Smooth muscle cell (in vitro differentiated cells): ENCODE measurements around the gene SHISAL1. TPM values are rescaled to one million over a fixed set of nuclear protein-coding genes. Genes with fewer than 3 reads are reported as not detected.

Source experiments
- DNase-seq: peaks from one replicate; lab custom pipeline; 2025; ENCODE audit not compliant: unreplicated experiment; lab: John Stamatoyannopoulos, UW
- H2AFZ ChIP-seq: fragments of 200-600 bp; sonication (generic); 2 replicates; pipeline ENCODE4 v1.6.0; 2016; ENCODE audit warnings: antibody characterized with exemption, low read depth, mild to moderate bottlenecking
- H3F3A ChIP-seq: fragments of 200-600 bp; sonication (generic); 2 replicates; pipeline ENCODE4 v1.6.0; 2017; ENCODE audit warnings: antibody characterized with exemption, low read depth
- H3K27ac ChIP-seq: fragments of 200-600 bp; sonication (generic); 2 replicates; pipeline ENCODE4 v1.5.1; 2016; ENCODE audit warnings: low read depth, mild to moderate bottlenecking
- H3K27me3 ChIP-seq: fragments of 200-600 bp; sonication (generic); 2 replicates; pipeline ENCODE4 v1.6.1; 2016; ENCODE audit warnings: low read depth, mild to moderate bottlenecking
- H3K36me3 ChIP-seq: fragments of 200-600 bp; sonication (generic); 2 replicates; pipeline ENCODE4 v1.5.1; 2016; ENCODE audit warnings: low read depth
- H3K4me1 ChIP-seq: fragments of 200-600 bp; sonication (generic); 2 replicates; pipeline ENCODE4 v1.5.1; 2016; ENCODE audit warnings: low read depth
- H3K4me2 ChIP-seq: fragments of 200-600 bp; sonication (generic); 2 replicates; pipeline ENCODE4 v1.6.0; 2016; ENCODE audit warnings: mild to moderate bottlenecking
- H3K4me3 ChIP-seq: fragments of 200-600 bp; sonication (generic); 2 replicates; pipeline ENCODE4 v1.5.1; 2016; ENCODE audit warnings: mild to moderate bottlenecking
- H3K79me2 ChIP-seq: fragments of 200-600 bp; sonication (generic); 2 replicates; pipeline ENCODE4 v1.6.0; 2016; ENCODE audit warnings: low read depth, mild to moderate bottlenecking
- H3K9ac ChIP-seq: fragments of 200-600 bp; sonication (generic); 2 replicates; pipeline ENCODE4 v1.6.0; 2016; ENCODE audit warnings: low read depth
- H3K9me3 ChIP-seq: fragments of 200-600 bp; sonication (generic); replicated peaks from 2 replicates; pipeline ENCODE4 v1.5.1; 2016; ENCODE audit warnings: low read depth
- H4K20me1 ChIP-seq: fragments of 200-600 bp; sonication (generic); 2 replicates; pipeline ENCODE4 v1.6.0; 2016; ENCODE audit warnings: low read depth
- CTCF ChIP-seq: fragments of 200-600 bp; sonication (generic); IDR thresholded peaks from 2 replicates; pipeline ENCODE4 v1.5.1; 2017; ENCODE audit warnings: borderline replicate concordance, mild to moderate bottlenecking, antibody characterized with exemption; ENCODE audit not compliant: insufficient read depth, poor library complexity, severe bottlenecking
- WGBS: methylation state at CpG from one replicate; pipeline ENCODE4 v1.1.7; 2016; ENCODE audit warnings: low lambda C conversion rate; 5-methylcytosine and 5-hydroxymethylcytosine counted together
- polyA plus RNA-seq: library from polyadenylated mRNA; unstranded; fragments of >200 nt; fragmentation: Nextera tagmentation; extraction: Ambion mirVana; gene quantifications from 2 replicates; pipeline ENCODE4 v1.2.1, GENCODE V29; 2016
- total RNA-seq: library from RNA; depleted of rRNA; stranded (reverse); fragments of >200 nt; gene quantifications from 2 replicates; pipeline ENCODE4 v1.2.3, GENCODE V29; 2014

The SHISAL1 gene
- total and polyA plus RNA-seq, 2 experiments from 2014 or later = 0.78 to 1.9 TPM

GRCh38 chr22:44267856-44268255, 44.9 kb downstream of the SHISAL1 start:
- H3K36me3 ChIP-seq = no peaks in the 10 kb centered on the region
- no peak overlapping the region for H3K4me3 ChIP-seq
- H3F3A ChIP-seq = no peaks in the 10 kb centered on the region
- H3K4me2 ChIP-seq = no peak overlapping the region
- H3K4me1 ChIP-seq = peaks cover 14% of the 10 kb centered on the region
- H3K27ac ChIP-seq = no peak overlapping the region
- H3K27me3 ChIP-seq = no peaks in the 10 kb centered on the region
- 90% methylated on average over 5 of the region's 5 CpGs for WGBS
- H3K9me3 ChIP-seq = no peaks in the 10 kb centered on the region
- no peak overlapping the region for H2AFZ ChIP-seq
- TF ChIP-seq CTCF = no peak
- DNase-seq = no peak
- no peak overlapping the region for H3K9ac ChIP-seq
- no peaks in the 10 kb centered on the region for H3K79me2 ChIP-seq
- H4K20me1 ChIP-seq = no peaks in the 10 kb centered on the region

GRCh38 chr22:44266796-44267760, 45.7 kb downstream of the SHISAL1 start:
- no peak for DNase-seq
- H3K27me3 ChIP-seq = no peaks in the 10 kb centered on the region
- 92% methylated on average over 26 of the region's 26 CpGs for WGBS
- no peaks in the 10 kb centered on the region for H3K36me3 ChIP-seq
- H3K9me3 ChIP-seq = no peaks in the 10 kb centered on the region
- no peak overlapping the region for H3K4me3 ChIP-seq
- H3K79me2 ChIP-seq = no peaks in the 10 kb centered on the region
- peaks cover 10% of the 10 kb centered on the region for H3K4me1 ChIP-seq
- H4K20me1 ChIP-seq = no peaks in the 10 kb centered on the region
- H3K4me2 ChIP-seq = no peak overlapping the region
- no peak overlapping the region for H3K9ac ChIP-seq
- no peaks in the 10 kb centered on the region for H3F3A ChIP-seq
- H2AFZ ChIP-seq = no peak overlapping the region
- TF ChIP-seq CTCF = no peak
- H3K27ac ChIP-seq = no peak overlapping the region

- Histone ChIP-seq H3K4me1 (no peaks in the 10 kb centered on the region), H3K27me3 (no peaks in the 10 kb centered on the region), H3K27ac (no peak overlapping the region), H3K9me3 (no peaks in the 10 kb centered on the region), H2AFZ (no peak overlapping the region), H3K79me2 (no peaks in the 10 kb centered on the region), H4K20me1 (no peaks in the 10 kb centered on the region), H3K9ac (no peak overlapping the region), H3K36me3 (no peaks in the 10 kb centered on the region), H3F3A (no peaks in the 10 kb centered on the region), H3K4me2 (no peak overlapping the region), H3K4me3 (no peak overlapping the region)
- no peak for DNase-seq
- no peak for TF ChIP-seq CTCF
- 95% methylated on average over 6 of the region's 6 CpGs for WGBS
These were observed 49.2 kb downstream of the SHISAL1 start for GRCh38 chr22:44263547-44263946.
